ENCODE data around the gene SRGAP3.

DNA sequence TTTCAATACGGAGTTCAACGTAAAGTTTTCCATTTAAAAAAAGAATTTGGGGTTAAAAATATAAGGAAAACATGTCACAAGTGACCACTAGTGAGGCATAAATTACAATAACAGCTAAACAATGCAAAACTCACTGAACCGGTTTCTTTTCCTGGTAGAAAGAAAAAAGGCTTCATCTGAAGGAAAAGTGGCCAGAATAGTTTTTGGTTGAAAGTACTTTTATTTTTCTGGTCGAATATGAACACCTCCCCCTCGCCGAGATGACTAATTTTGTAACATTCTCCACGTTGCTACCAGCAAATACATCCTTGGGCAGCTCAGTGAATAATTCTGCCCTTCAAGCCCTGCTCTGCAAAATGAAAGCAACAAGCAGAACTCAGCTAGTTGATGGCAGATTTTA is 3.9 kb upstream of the SRGAP3 start:
- TF ChIP-seq, protein P1, sequence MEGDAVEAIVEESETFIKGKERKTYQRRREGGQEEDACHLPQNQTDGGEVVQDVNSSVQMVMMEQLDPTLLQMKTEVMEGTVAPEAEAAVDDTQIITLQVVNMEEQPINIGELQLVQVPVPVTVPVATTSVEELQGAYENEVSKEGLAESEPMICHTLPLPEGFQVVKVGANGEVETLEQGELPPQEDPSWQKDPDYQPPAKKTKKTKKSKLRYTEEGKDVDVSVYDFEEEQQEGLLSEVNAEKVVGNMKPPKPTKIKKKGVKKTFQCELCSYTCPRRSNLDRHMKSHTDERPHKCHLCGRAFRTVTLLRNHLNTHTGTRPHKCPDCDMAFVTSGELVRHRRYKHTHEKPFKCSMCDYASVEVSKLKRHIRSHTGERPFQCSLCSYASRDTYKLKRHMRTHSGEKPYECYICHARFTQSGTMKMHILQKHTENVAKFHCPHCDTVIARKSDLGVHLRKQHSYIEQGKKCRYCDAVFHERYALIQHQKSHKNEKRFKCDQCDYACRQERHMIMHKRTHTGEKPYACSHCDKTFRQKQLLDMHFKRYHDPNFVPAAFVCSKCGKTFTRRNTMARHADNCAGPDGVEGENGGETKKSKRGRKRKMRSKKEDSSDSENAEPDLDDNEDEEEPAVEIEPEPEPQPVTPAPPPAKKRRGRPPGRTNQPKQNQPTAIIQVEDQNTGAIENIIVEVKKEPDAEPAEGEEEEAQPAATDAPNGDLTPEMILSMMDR (conservative IDR thresholded peaks at IDR 0.05; ENCODE audit: low read depth, low read length): no peak
- TF ChIP-seq EZH2 (IDR thresholded peaks at IDR 0.05; ENCODE audit: borderline replicate concordance, low read depth, low read length, poor library complexity, severe bottlenecking): no peak

Measured in A673 (cell line).